H9 (cell line): Measurements from ENCODE around the gene ARGFX. TPM values are rescaled to one million over a fixed set of nuclear protein-coding genes. Genes with fewer than 3 reads are reported as not detected.

Source experiments
- DNase-seq: peaks from one replicate; pipeline ENCODE4 v3.0.0-alpha.2; 2017
- H2AFZ ChIP-seq: one replicate; pipeline ENCODE4 v1.6.1; 2013; ENCODE audit warnings: mild to moderate bottlenecking, low read length, control low read depth, moderate library complexity
- H2AK5ac ChIP-seq: 2 replicates; pipeline ENCODE4 v1.6.1; 2013; ENCODE audit warnings: low read length, control low read depth, mixed read lengths; ENCODE audit not compliant: insufficient read length
- H2BK120ac ChIP-seq: one replicate; pipeline ENCODE4 v1.6.1; 2013; ENCODE audit warnings: low read depth, mild to moderate bottlenecking, low read length, control low read depth, inconsistent platforms; ENCODE audit not compliant: poor library complexity, severe bottlenecking
- H2BK12ac ChIP-seq: 2 replicates; pipeline ENCODE4 v1.6.1; 2013; ENCODE audit warnings: low read length, control low read depth, mixed read lengths, low read depth; ENCODE audit not compliant: insufficient read length
- H2BK15ac ChIP-seq: 2 replicates; pipeline ENCODE4 v1.6.1; 2013; ENCODE audit warnings: low read depth, low read length, control low read depth
- H2BK20ac ChIP-seq: one replicate; pipeline ENCODE4 v1.6.1; 2013; ENCODE audit warnings: low read depth, mild to moderate bottlenecking, low read length, control low read depth, inconsistent platforms; ENCODE audit not compliant: poor library complexity, severe bottlenecking
- H2BK5ac ChIP-seq: 2 replicates; pipeline ENCODE4 v1.6.1; 2013; ENCODE audit warnings: low read length, control low read depth, mixed read lengths; ENCODE audit not compliant: insufficient read length
- H3K14ac ChIP-seq: 2 replicates; pipeline ENCODE4 v1.6.1; 2013; ENCODE audit warnings: low read length, control low read depth; ENCODE audit not compliant: insufficient read depth
- H3K18ac ChIP-seq: 2 replicates; pipeline ENCODE4 v1.6.1; 2013; ENCODE audit warnings: low read depth, mild to moderate bottlenecking, mixed read lengths, low read length, control low read depth; ENCODE audit not compliant: insufficient read length
- H3K23ac ChIP-seq: 2 replicates; pipeline ENCODE4 v1.6.1; 2013; ENCODE audit warnings: low read length, control low read depth, mixed read lengths, low read depth; ENCODE audit not compliant: insufficient read length
- H3K23me2 ChIP-seq: 2 replicates; pipeline ENCODE4 v1.6.1; 2013; ENCODE audit warnings: low read depth, mild to moderate bottlenecking, mixed read lengths, low read length, control low read depth; ENCODE audit not compliant: insufficient read length, poor library complexity, severe bottlenecking
- H3K27ac ChIP-seq: 2 replicates; pipeline ENCODE4 v1.5.1; 2013; ENCODE audit warnings: low read length, control low read depth, mixed read lengths, low read depth; ENCODE audit not compliant: insufficient read length
- H3K27me3 ChIP-seq: 2 replicates; pipeline ENCODE4 v1.6.1; 2013; ENCODE audit warnings: low read length, control low read depth, inconsistent platforms; ENCODE audit not compliant: insufficient read depth
- H3K4ac ChIP-seq: 2 replicates; pipeline ENCODE4 v1.6.1; 2013; ENCODE audit warnings: low read depth, mild to moderate bottlenecking, control low read depth, inconsistent platforms, low read length, moderate library complexity
- H3K4me1 ChIP-seq: 2 replicates; pipeline ENCODE4 v1.6.1; 2013; ENCODE audit warnings: low read length, control low read depth, inconsistent platforms; ENCODE audit not compliant: insufficient read depth
- H3K4me2 ChIP-seq: 2 replicates; pipeline ENCODE4 v1.6.1; 2013; ENCODE audit warnings: low read length, control low read depth, mixed read lengths; ENCODE audit not compliant: insufficient read length, insufficient read depth
- H3K56ac ChIP-seq: 2 replicates; pipeline ENCODE4 v1.6.1; 2013; ENCODE audit warnings: low read depth, mild to moderate bottlenecking, mixed read lengths, low read length, control low read depth; ENCODE audit not compliant: insufficient read length
- H3K79me1 ChIP-seq: 2 replicates; pipeline ENCODE4 v1.6.1; 2013; ENCODE audit warnings: low read depth, mild to moderate bottlenecking, moderate library complexity, low read length, control low read depth, inconsistent platforms; ENCODE audit not compliant: insufficient read depth, poor library complexity, severe bottlenecking
- H3K79me2 ChIP-seq: 2 replicates; pipeline ENCODE4 v1.6.1; 2013; ENCODE audit warnings: low read length, control low read depth, inconsistent platforms; ENCODE audit not compliant: insufficient read depth
- H3K9ac ChIP-seq: 2 replicates; pipeline ENCODE4 v1.6.1; 2013; ENCODE audit warnings: low read length, control low read depth, mixed read lengths; ENCODE audit not compliant: insufficient read length; ENCODE audit errors: extremely low read depth
- H3K9me3 ChIP-seq: one replicate; pipeline ENCODE4 v1.6.1; 2013; ENCODE audit warnings: low read depth, low read length, inconsistent platforms; ENCODE audit not compliant: control insufficient read depth
- H3T11ph ChIP-seq: one replicate; pipeline ENCODE4 v1.6.1; 2013; ENCODE audit warnings: mild to moderate bottlenecking, low read length, control low read depth, inconsistent platforms
- H4K20me1 ChIP-seq: one replicate; pipeline ENCODE4 v1.6.1; 2013; ENCODE audit not compliant: control insufficient read depth, insufficient read length, insufficient read depth
- H4K5ac ChIP-seq: 2 replicates; pipeline ENCODE4 v1.6.1; 2013; ENCODE audit warnings: low read depth, mild to moderate bottlenecking, mixed read lengths, low read length, control low read depth; ENCODE audit not compliant: insufficient read length
- H4K8ac ChIP-seq: replicated peaks from 2 replicates; pipeline ENCODE4 v1.6.1; 2013; ENCODE audit warnings: low read length, control low read depth, mixed read lengths, low read depth; ENCODE audit not compliant: insufficient read length
- H4K91ac ChIP-seq: 2 replicates; pipeline ENCODE4 v1.6.1; 2013; ENCODE audit warnings: low read depth, mild to moderate bottlenecking, moderate library complexity, mixed read lengths, low read length, control low read depth; ENCODE audit not compliant: insufficient read length
- H3K27ac Mint-ChIP-seq, 3 experiments: 2 replicates in 2 of 3; 3 replicates in 1 of 3; pipeline ENCODE4 v1.8.0; 2020 to 2021; ENCODE audit warnings: mixed read lengths in 3 of 3, mild to moderate bottlenecking in 1 of 3, moderate library complexity in 1 of 3
- H3K27me3 Mint-ChIP-seq: 2 replicates; pipeline ENCODE4 v1.8.0; 2021; ENCODE audit warnings: low read depth, mild to moderate bottlenecking, moderate library complexity, mixed read lengths
- H3K36me3 Mint-ChIP-seq, 3 experiments: 2 replicates in 2 of 3; 3 replicates in 1 of 3; pipeline ENCODE4 v1.8.0; 2020 to 2021; ENCODE audit warnings: low read depth in 3 of 3, mixed read lengths in 3 of 3; ENCODE audit not compliant: insufficient read depth in 1 of 3
- H3K4me1 Mint-ChIP-seq, 2 experiments: 2 replicates each; pipeline ENCODE4 v1.8.0; 2020; ENCODE audit warnings: mixed read lengths in 2 of 2
- H3K4me3 Mint-ChIP-seq, 2 experiments: 2 replicates in 1 of 2; 3 replicates in 1 of 2; pipeline ENCODE4 v1.8.0; 2020 to 2021; ENCODE audit warnings: mild to moderate bottlenecking in 2 of 2, mixed read lengths in 2 of 2, moderate library complexity in 1 of 2
- H3K9me3 Mint-ChIP-seq, 2 experiments: 2 replicates in 1 of 2; 3 replicates in 1 of 2; pipeline ENCODE4 v1.8.0; 2020; ENCODE audit warnings: mild to moderate bottlenecking in 2 of 2, mixed read lengths in 2 of 2, moderate library complexity in 1 of 2
- CTCF ChIP-seq: fragments of 200-600 bp; sonication (generic); conservative IDR thresholded peaks from 3 replicates; pipeline ENCODE4 v1.8.0; 2021; ENCODE audit warnings: antibody characterized with exemption, mild to moderate bottlenecking
- whole genome bisulfite sequencing: extraction: QIAGEN DNeasy Blood & Tissue Kit; methylation state at CpG from one replicate; pipeline ENCODE4 v1.1.7; 2013; ENCODE audit warnings: missing lambda C conversion rate, low lambda C conversion rate, mixed read lengths; ENCODE audit not compliant: insufficient read length; ENCODE audit errors: extremely low coverage; 5-methylcytosine and 5-hydroxymethylcytosine counted together
- total RNA-seq: library from RNA; stranded (reverse); gene quantifications from 2 replicates; pipeline ENCODE4 v1.2.1, GENCODE V29; 2021

The ARGFX gene
- total RNA-seq, 1 experiment from 2014 or later, result not detected

- Histone ChIP-seq H3K79me1 (no peaks in the 10 kb centered on the region), H3K14ac (no peak overlapping the region), H3K4me2 (no peak overlapping the region), H3K23ac (no peak overlapping the region), H3K23me2 (no peaks in the 10 kb centered on the region), H2BK20ac (no peak overlapping the region), H4K8ac (no peak overlapping the region), H3K4me1 (no peaks in the 10 kb centered on the region), H2BK120ac (no peak overlapping the region), H3K18ac (no peak overlapping the region), H3K27me3 (no peaks in the 10 kb centered on the region), H3K9ac (no peak overlapping the region), H4K20me1 (no peaks in the 10 kb centered on the region), H3K9me3 (no peaks in the 10 kb centered on the region), H3K56ac (no peak overlapping the region), H2AK5ac (no peak overlapping the region), H3K27ac (no peak overlapping the region), H3K4ac (no peak overlapping the region), H2BK15ac (no peak overlapping the region), H4K91ac (no peak overlapping the region), H2BK12ac (no peak overlapping the region), H2BK5ac (no peak overlapping the region), H3K79me2 (no peaks in the 10 kb centered on the region), H3T11ph (no peak overlapping the region), H4K5ac (no peak overlapping the region), H2AFZ (no peak overlapping the region)
- TF ChIP-seq CTCF, result no peak
- no CpG with 5 or more reads among the region's 3 CpGs for WGBS
- Mint-ChIP-seq H3K36me3 (peaks cover 0 to 6% (median 2%) of the 10 kb centered on the region in 3 experiments; a peak in 4 of 7 replicates), H3K9me3 (peaks cover 4 to 9% of the 10 kb centered on the region in 2 experiments; a peak in 4 of 5 replicates), H3K4me1 (peaks cover 11 to 19% of the 10 kb centered on the region in 2 experiments), H3K27ac (no peak overlapping the region), H3K4me3 (no peak overlapping the region), H3K27me3 (no peaks in the 10 kb centered on the region)
- DNase-seq, result no peak
Observed at GRCh38 chr3:121552797-121553196, 15.0 kb upstream of the ARGFX start.
